Frontal cortex (tissue), 4 donors: ENCODE data around the gene NPFFR2. TPM values are rescaled to one million over a fixed set of nuclear protein-coding genes. Genes with fewer than 3 reads are reported as not detected.
A peak's percentile ranks its signal among the peaks of the same experiment; 100 is the strongest.
"Not testable (repeated sequence)": the region's sequence is repeated elsewhere in the genome, so short reads cannot be mapped to it uniquely, and the experiment has no call there.

Source experiments
- DNase-seq, 2 donors: peaks; one replicate each; pipeline ENCODE4 v3.0.0; 2012; ENCODE audit warnings: low spot score in 2 of 2
- FAIRE-seq: peaks from 2 replicates; lab custom pipeline; 2012; peaks lifted over from hg19 to GRCh38; lab: Jason Lieb, UNC
- total RNA-seq: library from RNA; depleted of rRNA; stranded (reverse); fragments of >200 nt; gene quantifications from one replicate; pipeline ENCODE4 v1.2.3, GENCODE V29; 2014
- donor health status: control.
- donor health status: control.
- donor health status: control.

The NPFFR2 gene
- 0.41 TPM for total RNA-seq

DNA sequence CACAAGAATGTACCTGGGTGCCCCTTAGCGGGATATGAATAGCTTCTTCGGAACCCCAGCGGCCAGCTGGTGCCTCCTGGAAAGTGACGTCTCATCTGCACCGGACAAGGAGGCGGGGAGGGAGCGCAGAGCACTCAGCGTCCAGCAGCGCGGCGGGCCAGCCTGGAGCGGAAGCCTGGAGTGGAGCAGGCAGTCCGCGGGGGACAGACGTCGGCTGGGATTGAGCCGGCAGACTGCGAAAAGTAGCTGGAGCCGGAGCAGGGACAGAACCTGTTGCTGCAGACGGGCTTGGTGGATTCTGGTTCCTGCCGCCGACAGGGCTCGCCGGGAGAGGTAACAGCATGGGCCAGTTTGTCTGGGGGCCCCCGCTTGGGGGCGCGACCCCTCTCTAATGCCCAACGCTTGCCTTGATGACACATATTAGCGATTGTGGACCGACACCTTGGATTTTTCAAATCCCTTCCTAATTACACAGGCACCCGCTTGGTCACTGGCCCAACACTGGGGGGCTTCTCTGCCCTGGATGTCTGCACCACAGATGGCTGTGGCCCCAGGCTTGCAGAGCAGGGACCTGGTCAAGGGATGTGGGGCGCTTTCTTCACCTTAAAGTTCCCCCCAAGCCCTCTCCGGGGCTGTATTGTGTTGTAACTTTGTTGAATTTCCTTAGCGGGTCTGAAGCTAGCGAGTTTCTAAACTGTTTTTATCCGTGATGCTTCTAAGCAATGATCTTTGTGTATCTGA is at the start of gene NPFFR2:
TSS of gene NPFFR2 (plus strand) at position 133 of the 741 bp plus-strand sequence. CDS start 96,592 bp downstream, outside the sequence.
- FAIRE-seq (no peak), DNase-seq (peak in 1 of 2 donors; percentile 15)

DNA sequence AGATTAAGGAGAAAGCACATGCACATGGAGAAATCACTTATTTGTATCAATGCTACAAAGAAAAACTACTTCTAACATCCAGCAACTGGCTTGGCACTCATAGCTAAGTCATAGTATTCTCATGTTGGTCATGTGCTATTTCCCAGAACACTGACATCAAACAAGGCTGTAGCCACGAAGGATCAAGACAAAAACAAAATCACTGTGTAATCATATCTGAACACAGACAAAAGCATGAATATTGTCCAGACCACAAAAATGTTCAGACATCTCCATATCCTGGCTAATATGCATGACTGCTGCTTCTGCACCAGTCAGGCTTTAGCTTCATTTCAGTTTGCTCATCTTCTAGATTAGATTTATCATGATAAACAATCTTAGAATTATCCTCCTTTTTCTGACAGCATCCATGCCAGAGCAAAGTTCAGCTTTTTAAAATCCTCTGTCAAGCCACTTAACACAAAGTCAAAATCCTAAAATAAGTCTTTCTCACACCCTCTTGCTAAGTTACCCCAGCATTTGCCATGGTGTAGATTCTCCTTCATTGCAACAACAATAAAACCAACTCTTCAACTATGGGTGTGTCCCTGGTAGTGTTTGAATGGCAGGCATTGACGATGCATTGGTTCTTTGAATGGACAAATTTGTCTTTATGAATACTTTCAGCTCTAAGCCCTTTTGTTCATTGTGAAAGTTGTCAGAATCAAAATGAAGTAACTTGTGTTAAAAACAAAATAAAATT is 39.1 kb upstream of the NPFFR2 start:
- FAIRE-seq = no peak
- DNase-seq = no peak

DNA sequence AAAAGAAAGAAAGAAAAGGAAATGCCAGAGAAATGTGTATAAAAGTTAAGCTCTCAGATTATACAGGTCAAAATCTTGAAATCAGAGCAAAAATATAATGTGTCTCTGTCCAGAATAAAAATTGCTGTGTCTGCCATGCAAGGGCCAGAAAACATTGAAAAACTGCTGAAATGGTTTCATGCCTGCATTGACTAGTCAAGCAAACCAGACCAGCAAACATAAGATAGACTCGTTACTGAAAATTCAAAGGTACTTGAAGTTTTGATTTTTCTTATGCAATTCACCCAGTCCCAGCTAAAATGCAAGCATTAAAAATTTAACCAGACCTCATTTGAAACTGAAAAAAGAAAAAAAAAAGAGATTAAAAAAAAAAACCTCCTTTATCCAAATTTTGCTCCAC is 37.2 kb upstream of the NPFFR2 start:
- no peak for DNase-seq
- FAIRE-seq = no peak

DNA sequence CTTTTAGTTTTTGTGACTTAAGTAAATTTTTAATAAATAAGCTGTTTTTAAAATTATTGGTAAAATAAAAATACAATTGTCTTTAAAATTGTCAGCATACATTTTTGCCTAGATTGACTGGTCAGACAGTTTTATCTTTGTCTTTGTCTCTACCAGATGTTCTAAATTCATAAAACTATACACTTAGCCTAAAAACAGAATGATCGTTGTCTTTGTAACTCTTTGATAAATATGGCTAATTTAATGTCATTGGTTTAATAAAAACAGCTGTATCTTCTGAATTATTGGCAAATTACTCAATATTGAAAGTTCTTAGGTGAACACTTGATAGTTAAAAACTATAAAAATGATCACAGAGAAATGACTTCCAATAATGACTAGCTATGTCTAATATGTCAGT is 36.5 kb upstream of the NPFFR2 start:
- DNase-seq (no peak), FAIRE-seq (no peak)

DNA sequence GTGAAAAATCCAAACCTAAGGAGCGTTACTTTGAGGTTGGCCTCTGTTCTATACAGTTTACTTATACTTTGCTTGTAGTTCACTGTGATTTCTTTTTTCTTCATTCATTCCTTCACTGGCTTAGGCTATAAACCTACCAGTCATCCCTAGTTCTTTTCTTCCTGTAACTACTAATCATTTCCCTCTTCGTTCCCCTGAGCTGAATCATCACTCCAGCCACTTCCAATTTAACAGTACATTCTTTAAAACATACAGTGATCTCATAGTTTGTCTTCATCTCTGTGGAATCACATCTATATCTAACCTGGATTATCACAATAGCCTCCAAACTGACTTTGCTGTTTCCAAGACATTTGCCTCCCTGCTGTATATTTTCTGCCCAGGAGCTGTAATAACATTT is 25.2 kb upstream of the NPFFR2 start:
- DNase-seq (no peak), FAIRE-seq (no peak)

DNA sequence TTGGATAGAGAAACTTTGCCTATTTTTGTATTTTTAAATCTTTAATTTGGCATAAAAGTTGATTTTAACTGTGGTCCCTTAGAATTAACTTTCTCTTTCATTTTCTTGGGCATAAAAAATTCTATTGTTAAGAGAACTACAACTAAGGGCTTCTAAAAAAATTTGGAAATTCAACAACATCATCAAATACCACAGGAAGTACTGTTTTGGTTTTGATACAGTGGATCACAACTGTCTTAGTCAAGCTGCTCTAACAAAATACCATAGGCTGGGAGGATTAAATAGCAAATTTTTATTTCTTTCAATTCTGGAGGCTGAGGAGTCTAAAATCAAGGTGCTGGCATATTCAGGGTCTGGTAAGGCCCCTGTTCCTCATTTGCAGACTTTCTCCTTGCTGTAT is 19.9 kb upstream of the NPFFR2 start:
- DNase-seq (no peak), FAIRE-seq (no peak)

DNA sequence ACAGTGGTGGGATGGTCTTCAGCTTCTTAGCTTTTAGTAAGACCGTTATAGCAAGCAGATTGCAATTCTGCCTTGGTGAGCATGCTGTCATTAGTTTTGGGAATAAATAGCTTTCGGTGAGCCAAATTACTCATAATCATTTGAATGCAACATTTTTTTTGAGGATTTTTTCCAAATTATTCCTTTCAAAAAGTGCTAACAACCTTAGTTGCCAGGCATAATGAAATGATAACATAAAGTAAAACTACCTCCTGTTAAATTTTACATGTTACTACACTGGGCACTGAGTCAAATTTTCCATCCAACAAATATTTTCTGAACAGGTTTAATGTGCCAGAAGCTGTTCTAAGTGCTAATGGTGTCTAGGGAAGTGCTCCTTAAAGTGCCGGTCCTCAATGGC is 15.8 kb upstream of the NPFFR2 start:
- DNase-seq (no peak), FAIRE-seq (no peak)

DNA sequence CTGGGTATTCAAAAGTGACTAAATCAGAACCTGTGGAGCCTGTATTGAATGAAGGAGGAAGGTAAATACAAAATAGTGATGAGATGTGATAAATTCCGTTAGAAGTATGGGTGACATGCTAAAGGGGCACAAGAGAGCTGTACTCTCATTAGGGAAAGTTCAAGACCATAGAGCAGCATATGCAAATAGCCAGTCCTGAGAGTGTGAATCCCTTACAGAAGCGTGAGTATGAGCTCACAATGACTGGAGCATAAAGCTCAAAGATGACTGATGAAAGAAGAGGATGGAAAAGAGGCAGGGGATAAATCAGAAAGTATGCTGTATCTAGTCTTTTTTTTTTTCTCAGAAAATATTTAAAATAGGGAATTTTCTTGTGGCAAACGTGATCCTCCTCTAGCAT is 12.1 kb upstream of the NPFFR2 start:
- DNase-seq (no peak), FAIRE-seq (no peak)

DNA sequence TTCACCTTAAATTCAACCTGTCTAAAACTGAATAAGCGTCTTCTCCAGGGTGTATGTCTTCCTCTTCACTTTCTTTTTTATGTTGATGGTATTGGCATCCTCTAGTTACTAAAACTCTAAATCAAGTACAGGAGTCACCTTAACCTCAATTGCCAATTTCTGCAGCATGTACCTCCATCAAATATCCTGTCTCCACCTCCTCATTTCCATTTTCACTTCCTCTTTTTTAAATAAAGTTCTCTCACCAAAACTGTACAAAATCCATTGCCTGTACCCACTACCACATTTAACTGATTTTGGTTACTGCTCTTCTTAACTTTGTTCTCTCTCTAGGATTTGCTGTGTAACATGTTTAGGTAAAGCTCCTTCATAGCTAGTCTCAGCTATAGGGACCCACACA is 9.2 kb upstream of the NPFFR2 start:
- FAIRE-seq (no peak), DNase-seq (no peak)

DNA sequence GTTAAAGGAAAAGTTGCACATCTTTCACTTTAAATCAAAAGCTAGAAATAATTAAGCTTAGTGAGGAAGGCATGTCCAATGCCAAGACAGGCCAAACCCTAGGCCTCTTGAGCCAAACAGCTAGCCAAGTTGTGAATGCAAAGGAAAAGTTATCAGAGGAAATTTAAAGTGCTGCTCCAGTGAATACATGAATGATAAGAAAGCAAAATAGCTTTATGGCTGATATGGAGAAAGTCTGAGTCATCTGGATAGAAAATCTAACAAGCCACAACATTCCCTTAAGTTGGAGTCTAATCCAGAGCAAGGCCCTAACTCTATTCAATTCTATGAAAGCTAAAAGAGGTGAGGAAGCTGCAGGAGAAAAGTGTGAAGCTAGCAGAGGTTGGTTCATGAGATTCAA is 23.8 kb downstream of the NPFFR2 start:
- no peak for FAIRE-seq
- DNase-seq = no peak

DNA sequence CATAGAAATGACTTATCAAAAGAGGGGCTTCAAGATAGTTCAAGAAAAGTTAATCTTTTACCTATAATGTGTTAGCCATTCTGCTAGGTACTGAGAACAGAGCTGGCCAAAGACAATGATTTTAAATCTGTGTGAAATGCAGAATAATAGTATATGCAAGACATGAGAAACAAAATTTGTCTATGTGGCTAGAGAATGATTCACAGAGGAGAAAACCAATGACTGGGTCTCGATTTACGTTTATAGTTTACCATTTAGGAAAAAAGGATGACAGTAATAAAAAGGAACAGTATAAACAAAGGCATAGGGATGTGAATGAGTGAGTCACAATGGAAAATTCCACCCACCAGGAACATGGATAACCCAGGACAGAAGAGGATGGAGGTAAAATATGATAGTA is 31.9 kb downstream of the NPFFR2 start:
- FAIRE-seq (no peak), DNase-seq (no peak)

DNA sequence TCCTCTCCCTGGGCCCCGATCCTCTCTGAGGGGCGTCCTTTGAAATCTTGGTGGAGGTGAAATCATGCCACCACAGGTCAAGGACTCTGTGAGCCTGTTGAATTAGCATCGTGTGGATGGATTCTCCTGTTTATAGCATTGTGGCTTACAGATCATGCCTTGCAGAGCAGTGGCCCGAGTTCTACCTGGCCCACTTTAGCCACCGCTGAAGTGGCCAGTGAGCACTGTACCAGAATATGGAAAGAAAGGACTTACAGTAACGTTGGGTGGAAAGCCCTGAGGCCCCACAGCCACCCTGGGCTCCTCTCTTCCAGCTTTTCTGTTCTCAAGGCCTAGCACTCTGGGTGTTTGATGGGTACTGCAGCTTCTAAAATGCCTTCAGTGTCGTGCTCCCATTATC is 35.3 kb downstream of the NPFFR2 start:
- DNase-seq (no peak), FAIRE-seq (no peak)

DNA sequence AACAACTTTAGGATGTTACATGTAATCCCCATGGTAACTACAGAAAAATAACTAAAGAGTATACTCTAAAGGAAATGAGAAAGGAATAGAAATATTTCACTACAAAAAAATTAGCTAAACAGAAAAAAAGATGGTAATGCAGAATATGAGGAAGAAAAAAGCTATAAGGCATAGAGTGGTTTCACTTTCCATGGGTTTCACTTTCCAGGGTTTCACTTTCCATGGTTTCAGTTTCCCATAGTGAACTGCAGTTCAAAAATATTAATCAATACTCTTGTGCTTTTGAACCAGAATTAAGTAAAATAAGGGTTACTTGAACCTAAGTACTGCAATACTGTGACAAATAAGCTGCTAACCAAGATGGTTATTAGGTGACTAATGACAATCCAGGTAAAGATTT is 42.0 kb downstream of the NPFFR2 start:
- DNase-seq = no peak
- FAIRE-seq = no peak

DNA sequence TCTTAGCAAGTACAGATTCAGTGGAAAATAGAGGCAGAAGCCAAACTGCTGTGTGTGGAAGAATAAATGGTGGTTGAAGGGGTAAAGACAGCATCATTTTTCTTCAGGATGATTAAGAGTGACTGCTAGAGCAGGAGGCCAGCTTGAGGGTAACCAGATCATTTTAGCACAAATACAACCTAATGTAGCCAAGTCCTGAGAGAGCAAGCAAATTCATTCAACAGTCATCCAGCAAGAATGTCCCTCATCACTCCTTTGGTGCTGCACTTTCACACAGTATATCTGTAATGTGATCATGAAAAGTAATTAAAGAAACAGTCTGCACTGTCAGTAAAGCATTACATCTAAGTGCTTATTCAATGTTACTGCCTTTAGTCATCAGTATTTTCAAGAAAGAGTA is 44.8 kb downstream of the NPFFR2 start:
- DNase-seq (no peak), FAIRE-seq (no peak)

DNA sequence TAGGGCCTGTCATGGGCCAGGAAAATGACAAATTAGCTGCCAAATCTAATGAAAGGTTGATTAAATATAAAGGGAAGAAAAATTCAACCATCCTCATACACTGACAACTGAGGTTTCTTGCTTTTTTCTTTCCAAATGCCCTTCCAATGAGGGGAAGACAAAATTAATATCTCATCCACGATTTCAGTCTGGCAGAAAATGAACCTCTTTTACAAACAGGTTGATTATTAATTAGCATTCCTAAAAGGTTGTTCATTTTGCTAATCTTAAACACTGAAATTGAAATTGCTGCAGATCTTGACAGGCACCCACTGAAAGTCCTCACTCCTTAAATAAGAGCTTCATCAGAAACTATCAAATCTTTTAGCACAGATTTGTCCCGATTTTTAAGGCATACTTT is 45.5 kb downstream of the NPFFR2 start:
- no peak for DNase-seq
- FAIRE-seq = no peak

DNA sequence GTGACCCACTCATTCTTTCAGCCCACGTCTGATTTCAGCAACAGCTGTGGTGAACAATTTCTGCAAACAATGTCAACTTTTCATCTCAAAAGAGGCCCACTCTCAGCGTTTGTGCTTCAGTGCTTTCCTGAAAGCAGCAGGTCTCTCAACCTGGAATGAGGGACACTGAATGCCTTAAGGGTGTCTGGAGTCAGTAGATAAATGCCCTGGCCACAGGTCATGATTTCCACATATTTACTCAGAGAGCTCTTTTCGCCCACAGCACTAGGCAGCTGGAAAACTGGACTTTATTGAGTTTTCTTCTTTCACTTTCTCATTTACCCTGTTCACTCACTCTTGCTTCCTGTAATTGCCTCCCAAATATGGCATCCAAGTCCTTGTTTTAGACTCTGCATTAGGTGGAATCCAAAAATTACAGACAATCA is 52.8 kb downstream of the NPFFR2 start:
- FAIRE-seq (no peak), DNase-seq (no peak)

DNA sequence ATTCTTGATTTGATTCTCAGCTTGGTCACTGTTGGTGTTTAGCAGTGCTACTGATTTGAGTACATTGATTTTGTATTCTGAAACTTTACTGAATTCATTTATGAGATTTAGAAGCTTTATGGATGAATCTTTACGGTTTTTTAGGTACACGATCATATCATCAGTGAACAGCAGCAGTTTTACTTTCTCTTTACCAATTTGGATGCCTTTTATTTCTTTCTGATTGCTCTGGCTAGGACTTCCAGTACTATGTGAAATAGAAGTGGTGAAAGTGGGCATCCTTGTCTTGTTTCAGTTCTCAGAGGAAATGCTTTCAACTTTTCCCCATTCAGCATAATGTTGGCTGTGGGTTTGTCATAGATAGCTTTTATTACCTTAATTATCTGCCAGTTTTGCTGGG is 58.8 kb downstream of the NPFFR2 start:
- not testable (repeated sequence) for FAIRE-seq, DNase-seq

DNA sequence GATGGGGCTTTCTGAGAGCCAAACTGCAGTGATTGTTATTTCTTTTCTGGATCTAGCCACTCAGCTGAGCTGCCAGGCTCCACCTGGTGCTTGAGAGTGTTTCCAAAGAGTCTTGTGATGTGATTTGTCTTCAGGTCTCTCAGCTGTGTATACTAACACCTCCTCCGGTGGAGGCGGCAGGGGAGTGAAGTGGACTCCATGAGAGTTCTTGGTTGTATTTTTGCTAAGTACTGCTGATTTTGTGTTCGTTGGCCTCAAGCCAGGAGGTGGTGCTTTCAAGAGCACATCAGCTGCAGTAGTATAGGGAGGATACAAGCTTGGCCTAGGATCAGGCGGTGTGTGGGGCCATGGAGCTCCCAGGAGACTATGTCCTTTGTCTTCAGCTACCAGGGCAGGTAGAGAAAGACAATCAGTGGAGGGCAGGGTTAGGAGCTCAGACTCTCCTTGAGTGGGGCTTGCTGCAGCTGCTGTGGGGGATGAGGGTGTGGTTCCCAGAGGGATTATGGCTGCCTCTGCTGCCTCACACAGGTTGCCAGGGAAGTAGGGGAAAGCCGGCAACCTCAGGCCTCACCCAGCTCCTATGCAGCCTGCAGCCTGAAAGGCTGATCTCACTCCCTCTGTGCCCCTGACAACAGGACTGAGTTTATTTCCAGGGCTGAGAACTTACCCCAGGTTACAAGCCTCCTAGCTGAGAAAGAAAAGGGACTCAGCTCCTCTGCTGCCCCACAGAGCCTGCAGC is 62.4 kb downstream of the NPFFR2 start:
- DNase-seq = no peak
- FAIRE-seq = no peak

DNA sequence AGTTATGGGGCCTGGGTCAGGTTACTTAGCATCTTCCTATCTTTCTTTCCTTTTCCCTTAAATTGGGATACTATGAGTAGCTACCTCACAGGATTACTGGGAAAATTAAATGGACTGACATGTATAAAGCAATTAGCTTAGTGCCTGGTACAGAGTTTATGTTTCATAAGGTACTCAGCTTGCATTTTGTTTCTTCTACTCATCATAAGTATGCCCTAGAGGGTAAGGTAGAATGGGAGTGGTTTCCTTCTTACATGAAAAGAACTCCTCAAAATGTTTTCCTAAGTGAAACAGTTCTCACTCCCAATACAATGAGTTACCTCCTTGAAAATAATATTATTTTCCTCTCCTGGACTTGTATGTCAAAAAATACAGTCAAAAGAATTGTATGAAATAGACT is 75.7 kb downstream of the NPFFR2 start:
- DNase-seq = no peak
- FAIRE-seq = no peak

DNA sequence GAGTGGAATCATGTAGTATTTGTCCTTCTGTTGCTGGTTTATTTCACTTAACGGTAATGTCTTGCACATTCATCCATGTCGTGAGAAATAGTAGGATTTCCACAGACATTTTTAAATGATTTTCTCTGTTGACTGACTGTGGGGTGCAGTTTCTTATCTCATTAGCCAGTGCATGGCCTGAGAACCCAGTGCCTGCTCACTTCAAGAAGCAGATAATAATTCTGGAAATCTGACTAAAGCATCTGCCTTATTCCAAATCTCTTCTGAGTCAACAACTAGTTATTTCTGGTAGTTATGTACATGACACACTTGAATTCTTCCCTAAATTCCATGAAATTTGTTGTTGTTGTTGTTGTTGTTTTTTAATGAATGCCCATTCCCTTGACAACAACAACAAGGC is 77.6 kb downstream of the NPFFR2 start:
- DNase-seq (no peak), FAIRE-seq (no peak)

DNA sequence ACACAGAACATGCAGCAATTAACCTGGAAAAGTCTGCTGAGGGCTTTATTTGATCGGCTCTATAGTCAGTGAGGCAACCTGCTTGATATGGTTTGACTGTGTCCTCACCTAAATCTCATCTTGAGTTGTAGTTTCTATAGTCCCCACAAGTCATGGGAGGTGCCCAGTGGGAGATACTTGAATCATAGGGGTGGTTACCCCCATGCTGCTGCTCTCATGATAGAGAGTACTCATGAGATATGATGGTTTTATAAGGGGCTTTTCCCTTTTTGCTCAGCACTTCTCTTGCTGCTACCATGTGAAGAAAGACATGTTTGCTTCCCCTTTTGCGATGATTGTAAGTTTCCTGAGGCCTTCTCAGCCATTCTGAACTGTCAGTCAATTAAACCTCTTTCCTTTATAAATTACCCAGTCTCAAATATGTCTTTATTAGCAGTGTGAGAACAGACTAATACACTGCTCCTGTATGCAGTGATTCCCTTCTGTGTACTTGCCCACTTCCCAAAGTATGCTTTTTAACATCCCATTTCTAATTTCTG is 78.2 kb downstream of the NPFFR2 start:
- FAIRE-seq = no peak
- no peak for DNase-seq
